Renal cortical epithelial cell (primary cell): Measurements from ENCODE around the gene NANOS1. TPM values are rescaled to one million over a fixed set of nuclear protein-coding genes. Genes with fewer than 3 reads are reported as not detected.
A peak's percentile ranks its signal among the peaks of the same experiment; 100 is the strongest.

ENCODE experiments used
- DNase-seq: peaks from one replicate; pipeline ENCODE4 v3.0.0-alpha.2; 2011; ENCODE audit warnings: low read depth
- total RNA-seq: library from RNA; depleted of rRNA; stranded (reverse); fragments of >200 nt; gene quantifications from 2 replicates; pipeline ENCODE4 v1.2.3, GENCODE V29; 2014

The NANOS1 gene, protein sequence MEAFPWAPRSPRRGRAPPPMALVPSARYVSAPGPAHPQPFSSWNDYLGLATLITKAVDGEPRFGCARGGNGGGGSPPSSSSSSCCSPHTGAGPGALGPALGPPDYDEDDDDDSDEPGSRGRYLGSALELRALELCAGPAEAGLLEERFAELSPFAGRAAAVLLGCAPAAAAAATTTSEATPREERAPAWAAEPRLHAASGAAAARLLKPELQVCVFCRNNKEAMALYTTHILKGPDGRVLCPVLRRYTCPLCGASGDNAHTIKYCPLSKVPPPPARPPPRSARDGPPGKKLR
- total RNA-seq = 1.0 and 2.5 TPM in 2 replicates

DNA sequence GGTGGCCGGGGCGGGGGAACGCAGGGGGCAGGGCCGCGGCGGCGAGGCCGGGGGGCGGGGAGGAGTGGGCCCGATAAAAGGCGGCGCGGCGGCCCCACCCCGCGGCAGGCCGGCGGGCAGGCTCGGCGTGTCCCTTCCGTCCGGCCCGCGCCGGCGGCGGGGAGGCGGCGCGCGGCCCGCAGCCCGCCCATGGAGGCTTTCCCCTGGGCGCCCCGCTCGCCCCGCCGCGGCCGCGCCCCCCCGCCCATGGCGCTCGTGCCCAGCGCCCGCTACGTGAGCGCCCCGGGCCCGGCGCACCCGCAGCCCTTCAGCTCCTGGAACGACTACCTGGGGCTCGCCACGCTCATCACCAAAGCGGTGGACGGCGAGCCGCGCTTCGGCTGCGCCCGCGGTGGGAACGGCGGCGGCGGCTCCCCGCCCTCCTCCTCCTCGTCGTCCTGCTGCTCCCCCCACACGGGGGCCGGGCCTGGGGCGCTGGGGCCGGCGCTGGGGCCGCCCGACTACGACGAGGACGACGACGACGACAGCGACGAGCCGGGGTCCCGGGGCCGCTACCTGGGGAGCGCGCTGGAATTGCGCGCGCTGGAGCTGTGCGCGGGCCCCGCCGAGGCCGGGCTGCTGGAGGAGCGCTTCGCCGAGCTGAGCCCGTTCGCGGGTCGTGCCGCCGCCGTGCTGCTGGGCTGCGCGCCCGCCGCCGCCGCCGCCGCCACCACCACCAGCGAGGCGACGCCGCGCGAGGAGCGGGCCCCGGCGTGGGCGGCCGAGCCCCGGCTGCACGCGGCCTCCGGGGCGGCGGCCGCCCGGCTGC is at the start of gene NANOS1:
Gene NANOS1, plus strand, starts transcription at position 102 of the 808 bp plus-strand sequence. Its CDS starts 88 bp downstream, at position 190.
- DNase-seq = no peak

DNA sequence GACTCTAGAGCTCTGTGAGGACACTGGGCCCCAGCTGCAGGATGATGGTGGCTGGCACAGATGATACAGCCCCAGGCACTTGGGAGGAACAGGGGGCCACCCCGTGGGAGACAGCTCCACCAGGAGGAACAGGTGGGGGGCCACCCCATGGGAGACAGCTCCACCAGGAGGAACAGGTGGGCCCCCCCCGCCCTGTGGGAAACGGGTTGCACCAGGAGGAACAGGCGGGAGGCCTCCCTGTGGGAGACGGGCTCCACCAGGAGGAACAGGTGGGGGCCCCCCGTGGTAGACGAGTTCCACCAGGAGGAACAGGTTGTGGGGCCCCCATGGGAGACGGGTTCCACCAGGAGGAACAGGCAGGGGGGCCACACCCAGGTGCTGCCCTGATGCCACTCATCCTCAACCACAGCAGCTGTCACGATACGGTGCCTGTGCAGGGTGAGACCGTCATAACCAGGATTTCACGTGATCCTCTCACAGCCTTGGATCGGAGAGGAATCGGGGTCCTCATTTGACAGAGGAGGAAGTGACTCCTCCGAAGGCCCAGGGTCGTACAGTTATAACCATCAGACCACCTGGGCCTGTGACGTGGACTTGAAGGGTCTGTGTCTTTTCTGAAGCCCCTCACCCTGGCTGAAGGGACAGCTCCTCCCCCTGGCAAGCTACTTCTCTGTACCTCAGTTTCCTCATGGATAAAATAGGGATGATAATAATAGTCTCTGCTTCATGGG is 49.2 kb upstream of the NANOS1 start:
- no peak for DNase-seq

DNA sequence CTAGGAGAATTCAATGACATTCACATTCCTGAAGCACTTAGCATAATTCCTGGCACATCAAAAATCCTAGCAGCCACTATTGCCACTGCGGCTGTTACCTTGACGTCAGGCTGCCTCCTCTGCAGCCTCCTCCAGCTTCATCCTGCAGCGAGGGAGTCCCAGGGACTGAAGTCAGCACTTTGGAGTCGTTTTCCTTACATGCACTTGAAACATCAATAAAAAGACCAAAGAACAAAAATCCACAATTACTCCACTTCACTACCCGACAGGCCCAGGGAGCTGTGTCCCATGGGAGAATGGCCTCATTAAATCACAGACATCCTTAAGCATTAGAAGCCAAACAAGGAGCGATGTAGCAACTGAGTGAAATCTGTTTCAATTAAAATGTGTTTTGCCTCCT is 48.6 kb upstream of the NANOS1 start:
- no peak for DNase-seq

DNA sequence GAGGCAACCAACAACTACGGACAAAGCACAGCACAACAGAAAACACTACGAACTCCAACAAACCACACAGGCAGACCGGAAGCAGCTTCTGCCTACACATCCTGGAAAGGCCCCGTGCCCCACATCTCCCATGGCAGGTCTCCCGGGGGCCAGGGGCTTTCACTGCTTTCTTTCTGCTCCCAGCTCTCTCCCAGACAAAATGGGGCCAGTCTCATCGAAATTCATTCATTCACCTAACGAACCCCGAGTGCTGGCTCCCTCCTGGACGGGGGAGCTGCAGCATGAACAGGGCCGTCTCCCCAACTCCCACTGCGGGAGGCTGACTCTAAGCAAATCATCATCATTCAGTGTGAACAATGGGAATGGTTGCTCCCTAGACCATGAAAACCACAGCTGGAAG is 47.6 kb upstream of the NANOS1 start:
- DNase-seq = peak; percentile 33

DNA sequence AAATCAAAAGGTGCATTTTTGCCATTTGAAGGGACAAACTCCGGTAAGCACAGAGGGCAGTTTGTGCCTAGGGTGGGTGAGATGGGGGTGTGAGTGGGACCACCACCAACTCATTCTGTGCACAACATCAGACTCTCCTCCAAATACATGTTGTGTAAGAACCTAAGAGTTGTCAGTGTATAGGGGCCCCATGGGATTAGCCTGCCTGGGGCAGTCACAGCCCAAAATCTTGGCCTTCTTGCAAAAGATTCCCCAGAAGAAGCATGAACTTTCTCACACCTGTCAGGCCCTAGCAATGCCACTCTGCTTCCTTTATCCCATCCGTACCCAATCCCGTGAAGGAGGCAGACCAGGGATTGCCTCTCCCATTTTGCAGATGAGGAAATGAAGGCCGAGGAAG is 47.1 kb upstream of the NANOS1 start:
- DNase-seq = no peak

DNA sequence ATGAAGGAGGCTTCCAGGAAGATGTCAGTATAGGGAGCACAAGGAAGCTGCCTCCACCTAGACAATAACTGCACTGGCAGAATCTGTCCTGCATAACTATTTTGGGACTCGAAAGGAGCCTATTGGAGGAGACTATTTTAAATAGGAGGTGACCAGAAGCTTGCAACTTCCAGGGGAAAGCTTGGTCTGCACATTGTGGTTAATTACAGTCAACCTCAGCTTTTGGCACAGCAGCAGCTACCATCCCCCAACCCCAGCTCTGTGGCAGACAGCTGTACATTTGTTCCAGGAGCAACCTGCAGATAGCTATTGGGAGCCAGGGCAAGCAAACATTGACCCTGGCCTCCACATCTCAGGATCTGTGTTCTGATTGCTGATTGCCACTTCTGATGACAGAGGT is 46.3 kb upstream of the NANOS1 start:
- DNase-seq = peak; percentile 22

DNA sequence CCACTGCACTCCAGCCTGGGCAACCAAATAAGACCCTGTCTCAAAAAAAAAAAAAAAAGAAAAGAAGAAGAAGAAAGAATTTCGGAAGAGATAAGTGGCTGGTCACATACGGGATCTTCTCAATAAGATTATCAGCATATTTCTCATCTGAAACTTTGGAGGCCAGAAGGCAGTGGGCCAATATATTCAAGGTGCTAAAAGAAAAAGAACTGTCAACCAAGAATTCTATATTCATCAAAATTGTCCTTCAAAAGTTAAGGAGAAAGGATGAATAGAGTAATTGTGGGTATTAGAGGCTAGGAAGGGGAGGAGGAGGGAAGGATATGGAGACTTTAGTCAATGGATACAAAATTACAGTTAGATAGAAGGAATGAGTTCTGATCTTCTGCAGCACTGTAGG is 43.9 kb upstream of the NANOS1 start:
- DNase-seq = no peak

DNA sequence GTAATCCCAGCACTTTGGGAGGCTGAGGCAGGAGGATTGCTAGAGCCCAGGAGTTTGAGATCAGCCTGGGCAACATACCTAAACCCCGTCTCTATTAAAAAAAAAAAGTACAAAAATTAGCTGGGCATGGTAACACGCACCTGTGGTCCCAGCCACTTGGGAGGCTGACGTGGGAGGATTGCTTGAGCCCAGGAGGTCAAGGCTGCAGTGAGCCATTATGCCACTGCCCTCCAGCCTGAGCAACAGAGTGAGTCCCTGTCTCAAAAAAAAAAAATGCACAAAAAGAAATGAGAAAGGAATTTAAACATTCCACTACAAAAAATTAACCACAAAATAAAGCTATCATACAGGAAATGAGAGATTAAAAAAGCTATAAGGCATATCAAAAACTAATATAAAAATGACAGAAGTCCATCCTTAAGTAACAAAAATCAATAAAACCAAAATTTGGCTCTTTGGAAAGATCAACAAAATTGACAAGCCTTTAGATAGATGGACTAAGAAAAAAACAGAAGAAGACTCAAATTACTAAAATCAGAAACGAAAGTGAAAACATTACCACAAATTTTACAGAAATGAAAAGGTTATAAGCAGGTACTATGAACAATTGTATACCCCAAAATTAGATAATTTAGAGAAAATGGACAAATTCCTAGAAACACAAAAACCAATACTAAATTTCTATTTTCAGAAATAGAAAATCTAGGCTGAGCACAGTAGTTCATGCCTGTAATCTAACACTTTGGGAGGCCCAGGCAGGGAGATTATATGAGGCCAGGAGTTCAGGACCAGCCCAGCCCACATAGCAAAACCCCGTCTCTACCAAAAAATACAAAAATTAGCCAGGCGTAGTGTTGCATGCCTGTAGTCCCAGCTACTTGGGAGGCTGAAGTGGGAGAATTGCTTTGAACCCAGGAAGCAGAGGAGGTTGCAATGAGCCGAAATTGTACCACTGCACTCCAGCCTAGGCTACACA is 42.4 kb upstream of the NANOS1 start:
- no peak for DNase-seq

DNA sequence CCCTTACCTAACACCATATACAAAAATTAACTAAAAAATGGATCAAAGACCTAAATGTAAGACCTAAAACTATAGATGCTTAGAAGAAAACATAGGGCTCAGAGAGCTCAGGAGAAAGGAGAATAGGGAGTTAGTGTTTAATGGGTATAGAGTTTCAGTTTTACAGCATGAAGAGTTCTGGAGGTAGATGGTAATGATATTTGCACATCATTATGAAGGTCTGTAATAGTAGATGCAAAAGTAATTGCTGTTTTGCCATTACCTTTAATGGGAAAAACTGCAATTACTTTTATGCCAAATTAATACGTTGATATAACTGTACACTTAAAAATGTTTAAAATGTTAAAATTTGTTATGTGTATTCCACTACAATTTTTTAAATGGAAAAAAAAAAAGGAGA is 39.2 kb upstream of the NANOS1 start:
- no peak for DNase-seq

DNA sequence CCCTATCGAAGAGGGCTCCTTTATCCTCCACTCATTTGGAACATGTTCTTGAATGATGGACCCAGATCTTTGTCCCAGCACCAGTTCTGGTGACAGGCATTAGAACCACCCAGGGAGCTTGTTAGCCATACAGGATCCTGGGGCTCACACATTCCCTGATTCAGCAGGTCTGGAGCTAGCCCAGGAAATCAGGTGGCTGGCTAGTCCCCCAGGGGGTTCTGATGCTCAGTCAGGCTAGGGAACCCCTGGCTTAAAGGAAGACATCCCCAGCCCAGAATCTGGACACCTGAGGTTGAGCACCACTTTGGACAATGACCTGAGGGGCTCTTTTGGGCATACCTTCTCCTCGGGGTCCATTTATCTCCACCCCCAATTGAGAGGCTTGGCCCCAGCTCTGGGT is 37.0 kb upstream of the NANOS1 start:
- no peak for DNase-seq

DNA sequence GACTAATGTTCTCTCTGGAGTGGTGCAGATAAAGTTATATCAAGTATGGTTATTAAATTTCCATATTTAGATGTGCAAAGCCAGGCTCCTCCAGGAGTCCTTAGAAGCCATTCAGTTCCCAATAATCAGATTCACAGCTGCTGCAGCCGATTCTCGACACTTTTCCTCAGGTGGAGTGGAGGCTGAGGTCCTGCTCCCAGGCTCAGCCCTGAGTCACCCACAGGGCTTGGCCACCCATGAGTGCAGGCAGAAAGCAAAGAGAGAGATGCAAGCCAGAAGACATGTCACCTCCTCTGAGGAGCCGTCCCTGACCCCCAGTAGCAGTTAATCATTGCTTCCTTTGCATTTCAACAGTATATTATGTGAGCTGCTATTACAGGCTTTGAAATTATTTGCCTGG is 36.3 kb upstream of the NANOS1 start:
- no peak for DNase-seq

DNA sequence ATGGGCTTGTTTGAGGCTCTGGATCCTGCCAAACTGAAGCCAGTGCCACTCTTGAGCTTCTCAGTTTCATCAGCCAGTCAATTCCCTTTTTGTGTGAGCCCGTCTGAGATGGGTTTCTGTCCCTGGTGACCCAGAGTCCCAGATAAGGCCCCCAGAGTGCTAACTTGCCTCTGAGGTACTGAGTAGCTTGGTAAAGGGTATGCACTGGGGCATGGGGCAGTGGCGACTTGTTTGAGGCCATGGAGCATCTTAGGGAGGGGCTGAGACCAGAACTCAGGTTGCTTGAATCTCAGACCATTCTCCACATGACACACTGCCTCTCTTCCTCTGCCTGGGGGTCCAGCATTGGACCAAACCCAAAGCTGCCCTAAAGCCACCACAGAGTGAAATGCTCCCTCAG is 35.2 kb upstream of the NANOS1 start:
- no peak for DNase-seq

DNA sequence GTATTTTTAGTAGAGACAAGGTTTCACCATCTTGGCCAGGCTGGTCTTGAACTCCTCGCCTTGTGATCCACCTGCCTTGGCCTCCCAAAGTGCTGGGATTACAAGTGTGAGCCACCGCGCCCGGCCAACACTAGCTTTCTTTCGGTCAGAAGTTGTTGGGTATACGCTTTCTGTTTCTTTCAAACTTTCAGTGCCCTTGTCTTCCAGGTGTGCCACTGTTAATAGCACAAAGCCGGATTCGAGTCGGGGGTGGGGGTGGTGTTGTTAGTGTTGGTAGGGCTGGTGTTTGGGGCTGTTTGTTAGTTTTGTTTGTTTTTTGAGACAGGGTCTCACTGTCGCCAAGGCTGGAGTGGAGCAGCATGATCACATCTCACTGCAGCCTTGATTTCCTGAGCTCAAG is 33.8 kb upstream of the NANOS1 start:
- DNase-seq = no peak

DNA sequence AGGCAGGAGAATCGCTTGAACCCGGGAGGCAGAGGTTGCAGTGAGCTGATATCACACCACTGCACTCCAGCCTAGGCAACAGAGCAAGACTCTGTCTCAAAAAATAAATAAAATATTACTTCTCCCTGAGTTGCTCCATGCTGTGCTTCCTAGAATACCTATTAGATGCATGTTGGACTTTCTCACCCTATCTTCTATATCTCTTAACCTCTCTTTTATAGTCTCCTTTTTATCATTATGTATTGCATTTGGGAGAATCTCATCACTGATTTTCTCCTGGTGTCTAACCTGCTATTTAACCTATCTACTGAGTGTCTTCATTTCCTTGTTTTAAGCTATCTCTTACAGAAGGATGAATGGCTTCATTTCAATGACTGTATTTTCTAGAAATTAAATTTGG is 32.1 kb upstream of the NANOS1 start:
- no peak for DNase-seq

DNA sequence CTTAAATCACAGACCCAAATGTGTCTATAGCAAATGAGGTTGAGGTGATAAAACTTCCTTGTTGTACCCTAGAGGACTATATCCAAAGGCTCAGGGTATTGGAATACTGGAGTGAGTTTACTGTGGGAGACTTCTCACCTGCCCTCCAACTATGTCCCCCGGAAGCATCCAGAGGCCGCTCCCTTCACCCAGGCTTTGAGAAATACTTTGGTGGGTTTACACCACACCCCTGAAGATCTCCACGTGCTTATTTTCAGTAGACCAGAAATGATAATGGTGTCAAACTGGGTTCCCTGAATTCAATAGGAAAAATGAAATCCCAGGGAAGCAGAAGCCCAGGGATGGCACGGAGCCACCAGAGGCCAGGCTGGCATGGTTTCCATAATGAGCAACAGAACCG is 31.3 kb upstream of the NANOS1 start:
- no peak for DNase-seq

DNA sequence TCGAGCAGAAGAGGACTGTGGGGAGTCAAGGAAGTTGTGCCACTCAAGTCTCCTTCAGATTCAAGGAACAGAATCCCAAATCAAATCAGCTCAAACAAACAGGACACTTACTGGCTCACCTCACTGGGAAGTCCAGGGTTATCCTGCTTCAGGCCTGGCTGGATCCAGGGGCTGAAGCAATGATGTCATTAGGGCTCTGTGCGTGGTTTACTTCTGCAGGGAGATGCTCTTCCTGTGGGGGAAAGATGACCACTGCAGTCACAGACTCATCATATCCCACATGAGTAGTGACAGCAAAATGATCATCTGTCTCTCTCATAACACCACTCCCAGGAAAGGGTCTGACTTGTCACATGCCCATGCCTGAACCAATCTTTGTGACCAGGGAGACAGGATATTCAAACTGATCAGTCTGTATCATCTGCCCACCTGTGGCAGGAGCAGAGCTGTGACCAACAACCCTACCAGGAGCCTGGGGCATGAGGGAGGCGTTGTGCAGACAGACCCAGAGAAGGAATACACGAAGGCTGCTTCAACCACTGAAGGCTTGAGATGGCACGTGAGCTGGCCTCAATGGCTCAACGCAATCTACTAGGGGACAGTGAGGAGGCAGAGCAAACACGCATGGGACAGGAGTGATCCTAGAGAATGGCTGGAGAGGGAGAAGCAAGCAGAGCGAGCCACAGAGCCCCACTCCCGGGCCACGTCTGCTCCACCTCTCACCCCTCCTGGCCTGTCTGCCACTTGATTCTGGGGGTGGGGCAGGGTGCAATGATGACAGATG is 27.6 kb upstream of the NANOS1 start:
- DNase-seq = no peak

DNA sequence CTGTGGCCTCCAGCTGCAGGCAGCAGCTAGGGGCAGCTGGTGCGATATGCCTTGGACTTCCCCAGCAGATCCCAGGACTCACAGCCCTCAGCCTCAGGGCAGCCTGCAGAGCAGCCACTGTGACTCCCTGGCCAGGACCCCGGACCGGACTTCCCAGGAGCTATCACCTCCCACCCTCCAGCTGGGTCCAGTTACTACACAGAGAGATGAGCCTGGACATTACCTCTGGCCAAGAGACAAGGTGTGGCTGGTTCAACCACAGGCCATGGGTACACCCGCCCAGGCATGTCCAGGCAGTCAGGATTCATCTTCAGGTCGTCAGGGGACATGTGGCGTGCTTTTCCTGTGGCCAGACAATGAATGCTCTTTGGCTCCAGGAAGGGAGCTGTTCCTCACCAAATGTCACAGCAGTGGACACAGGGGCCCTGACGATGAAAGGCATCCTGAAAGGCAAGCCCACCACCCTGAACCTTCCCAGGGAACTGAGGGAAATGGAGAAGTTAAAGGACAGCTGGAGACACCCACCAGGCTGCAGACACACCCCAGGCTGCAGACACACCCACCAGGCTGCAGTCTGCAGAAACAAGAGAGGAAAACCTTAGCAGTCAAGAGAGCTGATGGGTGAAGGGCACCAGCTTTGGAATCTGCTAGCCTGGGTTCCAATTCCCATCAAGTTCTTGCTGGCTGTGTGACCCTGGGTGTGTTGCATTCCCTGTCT is 25.8 kb upstream of the NANOS1 start:
- DNase-seq = no peak

DNA sequence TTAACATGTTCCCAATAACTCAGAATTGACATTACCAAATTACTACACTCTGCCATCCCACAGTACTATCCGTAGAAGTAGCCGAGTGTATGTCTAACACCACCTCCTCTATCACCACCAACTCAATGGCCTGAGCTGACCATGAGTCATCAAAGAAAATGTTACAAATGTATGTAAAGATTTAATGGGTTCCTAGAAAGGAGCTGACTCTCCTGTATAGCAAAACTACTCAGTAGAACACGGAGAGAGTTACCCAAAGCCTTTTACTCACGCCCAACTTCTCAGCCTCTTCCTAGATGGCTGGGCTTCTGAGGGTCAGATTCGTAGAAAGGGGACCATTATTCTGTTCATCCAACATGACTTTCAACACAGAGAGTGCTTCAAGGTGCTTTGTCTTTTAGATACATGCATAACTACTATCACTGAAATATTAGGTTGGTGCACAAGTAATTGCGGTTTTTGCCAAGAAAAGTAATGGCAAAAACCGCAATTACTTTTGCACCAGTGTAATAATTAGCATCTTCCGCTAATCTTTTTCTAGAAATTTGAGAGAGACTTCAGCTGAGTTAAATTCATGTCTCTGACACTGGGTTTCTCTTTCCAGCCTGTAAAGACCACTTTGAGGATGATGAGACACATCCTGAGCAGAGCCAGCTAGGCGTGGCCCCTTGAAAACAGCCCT is 24.0 kb upstream of the NANOS1 start:
- DNase-seq = peak; percentile 30

DNA sequence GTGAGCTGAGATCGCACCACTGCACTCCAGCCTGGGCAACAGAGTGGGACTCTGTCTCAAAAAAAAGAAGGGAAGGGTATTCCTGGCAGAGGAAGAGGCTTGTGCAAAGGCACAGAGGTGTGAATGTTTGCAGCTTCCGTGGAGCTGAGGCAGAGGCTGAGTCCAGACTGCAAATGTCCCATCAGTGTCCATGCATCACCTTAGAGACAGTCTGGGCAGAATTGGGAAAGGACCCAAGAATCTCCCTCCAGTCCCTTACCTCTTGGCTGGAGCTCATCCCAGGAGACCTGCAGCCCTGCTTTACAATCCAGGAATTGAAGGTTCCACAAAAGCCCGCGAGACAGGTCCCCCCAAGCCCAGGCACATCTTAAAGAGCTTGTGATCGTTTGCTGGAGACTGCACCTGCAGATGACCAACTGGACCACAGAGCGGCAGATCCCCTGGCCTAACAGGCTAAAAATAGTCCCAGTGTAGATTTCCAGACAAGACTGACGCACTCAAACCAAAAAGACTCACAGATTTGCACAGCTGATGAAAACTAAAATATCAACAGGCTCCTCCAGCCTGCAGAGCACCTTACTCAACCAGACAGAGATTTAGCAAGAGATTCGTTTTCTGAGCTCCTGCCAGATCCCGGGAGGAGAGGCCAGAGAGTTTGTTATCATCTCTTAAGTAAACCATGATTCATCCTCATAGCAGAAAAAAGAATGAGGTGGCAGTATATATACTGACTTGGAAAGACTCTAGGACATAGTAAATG is 22.9 kb upstream of the NANOS1 start:
- DNase-seq = peak; percentile 87
